ENCODE measurements around the gene HDAC7.

The HDAC7 gene

DNA sequence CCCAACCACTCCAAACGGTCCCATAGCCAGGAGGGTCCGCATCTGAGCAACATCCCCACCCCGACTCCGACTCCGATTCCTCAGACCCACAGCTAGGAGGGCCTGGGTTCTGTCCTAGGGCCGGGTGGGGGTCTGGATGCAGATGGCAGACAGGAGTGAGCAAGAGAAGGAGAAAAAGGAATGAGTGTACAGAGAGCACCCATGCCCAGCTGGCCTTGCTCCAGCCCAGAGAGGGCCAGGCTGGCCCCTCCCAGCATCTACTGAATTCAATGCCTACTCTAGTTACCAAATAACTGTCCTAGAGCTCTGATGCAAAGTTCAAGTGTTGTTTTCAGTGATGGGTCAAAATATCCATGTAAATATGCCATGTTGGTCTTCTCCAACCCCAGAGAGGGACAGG lies 44.3 kb upstream of the HDAC7 start:
- H3K27me3 ChIP-seq (ENCODE audit: insufficient read depth, low read depth, severe bottlenecking) = no peaks in the 10 kb centered on the region
- no peak for TF ChIP-seq CTCF (IDR thresholded peaks at IDR 0.05; ENCODE audit: low read depth, low read length)
- H3K9me3 ChIP-seq (ENCODE audit: severe bottlenecking) = no peaks in the 10 kb centered on the region
- no peak for DNase-seq
- H3K4me3 ChIP-seq (ENCODE audit: low read depth, low read length) = no peak overlapping the region
- no peak overlapping the region for H3K27ac ChIP-seq
- H3K36me3 ChIP-seq = no peaks in the 10 kb centered on the region

GRCh38 chr12:47863467-47863866 lies 43.8 kb upstream of the HDAC7 start:
- no peak for DNase-seq
- Histone ChIP-seq H3K9me3 (ENCODE audit: severe bottlenecking) (no peaks in the 10 kb centered on the region), H3K27me3 (ENCODE audit: insufficient read depth, low read depth, severe bottlenecking) (no peaks in the 10 kb centered on the region), H3K4me3 (ENCODE audit: low read depth, low read length) (no peak overlapping the region), H3K36me3 (no peaks in the 10 kb centered on the region), H3K27ac (no peak overlapping the region)
- no peak for TF ChIP-seq CTCF (IDR thresholded peaks at IDR 0.05; ENCODE audit: low read depth, low read length)

- TF ChIP-seq CTCF (IDR thresholded peaks at IDR 0.05; ENCODE audit: low read depth, low read length) = no peak
Measured at GRCh38 chr12:47862881-47863280, 43.2 kb upstream of the HDAC7 start.

DNA sequence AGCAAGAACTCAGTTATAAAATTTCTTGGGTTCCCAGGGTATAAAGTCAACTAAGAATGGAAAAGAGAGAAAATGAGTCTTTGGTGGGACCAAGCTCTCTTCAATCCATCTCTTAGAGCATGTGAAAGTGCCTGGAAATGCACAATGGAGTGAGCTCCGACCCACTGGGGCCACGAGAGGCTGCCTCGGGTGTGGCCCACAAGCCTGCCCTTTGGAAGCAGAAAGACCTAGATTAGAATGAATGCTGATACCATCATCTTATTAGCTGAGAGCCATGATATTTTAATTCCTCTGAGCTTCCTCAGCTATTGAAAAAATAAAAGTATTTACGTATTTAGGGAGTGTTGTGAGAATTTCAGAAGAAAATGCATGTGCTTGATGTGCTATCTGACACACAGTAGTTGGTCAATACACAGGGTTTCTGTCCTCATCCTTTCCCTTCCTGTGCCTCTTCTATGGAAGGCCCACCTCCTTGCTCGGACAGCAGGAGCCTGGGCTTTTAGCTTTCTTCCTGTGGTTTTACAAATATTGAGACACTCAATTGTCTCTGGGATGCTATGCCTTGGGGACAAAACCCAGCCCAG lies 42.6 kb upstream of the HDAC7 start:
- H3K27me3 ChIP-seq (ENCODE audit: insufficient read depth, low read depth, severe bottlenecking) = no peaks in the 10 kb centered on the region
- H3K36me3 ChIP-seq = no peaks in the 10 kb centered on the region
- no peak for TF ChIP-seq CTCF (IDR thresholded peaks at IDR 0.05; ENCODE audit: low read depth, low read length)
- no peak overlapping the region for H3K27ac ChIP-seq
- H3K9me3 ChIP-seq (ENCODE audit: severe bottlenecking) = no peaks in the 10 kb centered on the region
- DNase-seq = no peak
- no peak overlapping the region for H3K4me3 ChIP-seq (ENCODE audit: low read depth, low read length)

More at GRCh38 chr12:47862881-47863280, 43.2 kb upstream of the HDAC7 start:
- no peak for DNase-seq
- Histone ChIP-seq H3K27me3 (ENCODE audit: insufficient read depth, low read depth, severe bottlenecking) (no peaks in the 10 kb centered on the region), H3K4me3 (ENCODE audit: low read depth, low read length) (no peak overlapping the region), H3K9me3 (ENCODE audit: severe bottlenecking) (no peaks in the 10 kb centered on the region), H3K27ac (no peak overlapping the region), H3K36me3 (no peaks in the 10 kb centered on the region)

DNA sequence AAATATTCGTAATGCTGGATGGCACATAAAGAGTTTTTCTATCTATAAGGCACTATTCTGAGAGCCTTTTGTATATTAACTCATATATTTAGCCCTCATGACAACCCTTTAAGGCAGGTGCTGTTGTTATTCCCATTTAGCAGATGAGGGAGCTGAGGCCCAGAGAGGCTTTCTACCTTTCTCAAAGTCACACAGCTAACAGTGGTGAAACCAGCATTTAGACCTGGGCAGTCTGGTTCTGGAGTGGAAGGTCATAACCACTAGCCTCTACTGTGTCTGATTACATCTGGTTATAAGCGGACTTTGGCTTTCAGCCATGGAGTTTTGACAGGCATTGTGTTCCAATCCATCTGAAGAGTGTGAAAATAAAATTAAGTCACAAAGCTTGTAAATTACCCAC lies 41.2 kb upstream of the HDAC7 start:
- Histone ChIP-seq H3K27me3 (ENCODE audit: insufficient read depth, low read depth, severe bottlenecking) (no peaks in the 10 kb centered on the region), H3K27ac (no peak overlapping the region), H3K4me3 (ENCODE audit: low read depth, low read length) (no peak overlapping the region), H3K9me3 (ENCODE audit: severe bottlenecking) (no peaks in the 10 kb centered on the region), H3K36me3 (no peaks in the 10 kb centered on the region)
- no peak for TF ChIP-seq CTCF (IDR thresholded peaks at IDR 0.05; ENCODE audit: low read depth, low read length)
- no peak for DNase-seq

DNA sequence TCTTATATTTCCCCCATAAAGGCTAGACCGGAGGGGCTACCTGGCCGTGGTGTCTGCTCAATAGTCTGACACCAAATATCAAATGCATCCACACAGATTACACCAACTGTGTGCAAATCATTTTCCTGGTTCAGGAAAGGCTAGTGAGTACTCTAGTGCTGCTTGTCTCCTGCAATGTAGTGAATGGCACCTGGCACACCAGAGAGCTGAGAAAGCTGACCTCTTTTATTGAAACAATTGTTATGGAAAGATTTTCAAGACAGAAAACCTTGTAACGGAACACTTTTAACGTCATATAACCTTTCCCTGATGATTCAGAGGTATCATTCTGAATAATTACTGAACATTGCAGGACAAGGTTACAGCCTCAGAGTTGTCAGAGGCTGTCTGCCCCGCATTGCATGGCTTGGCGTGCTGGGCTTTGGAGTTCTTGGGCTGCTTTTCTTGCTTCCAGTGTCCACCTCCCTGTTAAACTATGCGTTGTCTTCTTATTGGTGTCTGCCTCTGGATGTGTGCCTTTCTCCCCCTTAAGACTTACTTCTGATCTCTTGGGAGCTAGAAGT lies 40.7 kb upstream of the HDAC7 start:
- no peak for TF ChIP-seq CTCF (IDR thresholded peaks at IDR 0.05; ENCODE audit: low read depth, low read length)
- H3K36me3 ChIP-seq = no peaks in the 10 kb centered on the region

More for the DNA sequence above, 40.7 kb upstream of the HDAC7 start:
- no peak for DNase-seq
- Histone ChIP-seq H3K27me3 (ENCODE audit: insufficient read depth, low read depth, severe bottlenecking) (no peaks in the 10 kb centered on the region), H3K9me3 (ENCODE audit: severe bottlenecking) (no peaks in the 10 kb centered on the region), H3K27ac (no peak overlapping the region), H3K4me3 (ENCODE audit: low read depth, low read length) (no peak overlapping the region)
